Gastrocnemius medialis (tissue), 4 donors: Measurements from ENCODE around the gene SCN7A.

Experiments used
- POLR2A ChIP-seq, 2 donors: fragments of 450-650 bp; IDR thresholded peaks; one replicate each; pipeline ENCODE4 v1.6.1; 2017; ENCODE audit warnings: antibody characterized with exemption in 2 of 2, mild to moderate bottlenecking in 2 of 2, moderate library complexity in 2 of 2
- TF ChIP-seq, protein P1 (sequence below), 5 experiments: fragments of 450-650 bp in 3 of 5; fragments of 200-600 bp in 2 of 5; sonication (generic) in 2 of 5; IDR thresholded peaks in 4 of 5; conservative IDR thresholded peaks in 1 of 5; 1 replicate in 4 of 5; 2 replicates in 1 of 5; pipeline ENCODE4 v1.5.1; 2016 to 2019; ENCODE audit warnings: antibody characterized with exemption in 5 of 5, mild to moderate bottlenecking in 3 of 5, moderate library complexity in 3 of 5

DNA sequence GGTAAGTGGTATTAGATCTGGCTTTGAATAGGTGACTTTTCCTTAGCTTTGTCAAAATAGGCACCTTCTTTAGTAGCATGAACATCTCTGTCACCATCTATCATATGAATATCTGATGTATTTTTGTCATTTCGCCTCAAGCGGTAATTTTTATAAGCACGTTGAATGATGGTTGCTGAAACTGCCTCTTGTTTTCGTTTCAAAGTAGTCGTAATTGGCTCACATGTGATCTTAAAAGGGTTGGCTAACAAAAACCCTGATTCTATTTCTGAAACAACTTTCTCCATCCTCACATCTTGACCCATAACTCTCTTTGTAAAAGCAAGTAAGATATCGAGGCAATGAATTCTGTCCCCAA is 88.5 kb downstream of the SCN7A start:
- TF ChIP-seq POLR2A (IDR thresholded peaks at IDR 0.05): no peak
- TF ChIP-seq, protein P1, sequence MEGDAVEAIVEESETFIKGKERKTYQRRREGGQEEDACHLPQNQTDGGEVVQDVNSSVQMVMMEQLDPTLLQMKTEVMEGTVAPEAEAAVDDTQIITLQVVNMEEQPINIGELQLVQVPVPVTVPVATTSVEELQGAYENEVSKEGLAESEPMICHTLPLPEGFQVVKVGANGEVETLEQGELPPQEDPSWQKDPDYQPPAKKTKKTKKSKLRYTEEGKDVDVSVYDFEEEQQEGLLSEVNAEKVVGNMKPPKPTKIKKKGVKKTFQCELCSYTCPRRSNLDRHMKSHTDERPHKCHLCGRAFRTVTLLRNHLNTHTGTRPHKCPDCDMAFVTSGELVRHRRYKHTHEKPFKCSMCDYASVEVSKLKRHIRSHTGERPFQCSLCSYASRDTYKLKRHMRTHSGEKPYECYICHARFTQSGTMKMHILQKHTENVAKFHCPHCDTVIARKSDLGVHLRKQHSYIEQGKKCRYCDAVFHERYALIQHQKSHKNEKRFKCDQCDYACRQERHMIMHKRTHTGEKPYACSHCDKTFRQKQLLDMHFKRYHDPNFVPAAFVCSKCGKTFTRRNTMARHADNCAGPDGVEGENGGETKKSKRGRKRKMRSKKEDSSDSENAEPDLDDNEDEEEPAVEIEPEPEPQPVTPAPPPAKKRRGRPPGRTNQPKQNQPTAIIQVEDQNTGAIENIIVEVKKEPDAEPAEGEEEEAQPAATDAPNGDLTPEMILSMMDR (IDR thresholded peaks at IDR 0.05 in 4 of 5, conservative IDR thresholded peaks at IDR 0.05 in 1 of 5): no peak
